ENCODE results near the gene GAST.

Gene GAST

GRCh38 chr17:41758601-41759000, 46.5 kb downstream of the GAST start:
- Histone ChIP-seq H3K4me1 (ENCODE audit: insufficient read depth, low read length) (no peaks in the 10 kb centered on the region), H3K36me3 (ENCODE audit: insufficient read depth, low read length) (peaks cover 6% of the 10 kb centered on the region), H3K9me3 (ENCODE audit: low read length) (no peaks in the 10 kb centered on the region), H3K4me3 (ENCODE audit: low read depth in 1 of 2, low read length in 2 of 2) (no peak overlapping the region), H3K9ac (ENCODE audit: low read length) (no peak overlapping the region), H3K27ac (ENCODE audit: low read depth, low read length) (no peak overlapping the region), H3K27me3 (ENCODE audit: control insufficient read depth in 1 of 2, insufficient read depth in 2 of 2, low read length in 2 of 2) (no peaks in the 10 kb centered on the region)

- Histone ChIP-seq H3K36me3 (ENCODE audit: insufficient read depth, low read length) (peaks cover 9% of the 10 kb centered on the region), H3K27ac (ENCODE audit: low read depth, low read length) (no peak overlapping the region), H3K9me3 (ENCODE audit: low read length) (no peaks in the 10 kb centered on the region), H3K4me1 (ENCODE audit: insufficient read depth, low read length) (no peaks in the 10 kb centered on the region), H3K9ac (ENCODE audit: low read length) (no peak overlapping the region), H3K4me3 (ENCODE audit: low read depth in 1 of 2, low read length in 2 of 2) (no peak overlapping the region), H3K27me3 (ENCODE audit: control insufficient read depth in 1 of 2, insufficient read depth in 2 of 2, low read length in 2 of 2) (no peaks in the 10 kb centered on the region)
Measured at GRCh38 chr17:41760878-41761277, 48.7 kb downstream of the GAST start.

GRCh38 chr17:41762391-41762790, 50.3 kb downstream of the GAST start:
- no peak overlapping the region for H3K27ac ChIP-seq (ENCODE audit: low read depth, low read length)
- H3K4me1 ChIP-seq (ENCODE audit: insufficient read depth, low read length) = no peaks in the 10 kb centered on the region
- no peaks in the 10 kb centered on the region for H3K9me3 ChIP-seq (ENCODE audit: low read length)
- peaks cover 9% of the 10 kb centered on the region for H3K36me3 ChIP-seq (ENCODE audit: insufficient read depth, low read length)
- H3K4me3 ChIP-seq (ENCODE audit: low read depth in 1 of 2, low read length in 2 of 2) = no peak overlapping the region
- no peak overlapping the region for H3K9ac ChIP-seq (ENCODE audit: low read length)
- no peaks in the 10 kb centered on the region for H3K27me3 ChIP-seq (ENCODE audit: control insufficient read depth in 1 of 2, insufficient read depth in 2 of 2, low read length in 2 of 2)

- Histone ChIP-seq H3K27ac (ENCODE audit: low read depth, low read length) (no peak overlapping the region), H3K36me3 (ENCODE audit: insufficient read depth, low read length) (peaks cover 9% of the 10 kb centered on the region), H3K4me1 (ENCODE audit: insufficient read depth, low read length) (no peaks in the 10 kb centered on the region), H3K9ac (ENCODE audit: low read length) (no peak overlapping the region), H3K4me3 (ENCODE audit: low read depth in 1 of 2, low read length in 2 of 2) (no peak overlapping the region), H3K27me3 (ENCODE audit: control insufficient read depth in 1 of 2, insufficient read depth in 2 of 2, low read length in 2 of 2) (no peaks in the 10 kb centered on the region), H3K9me3 (ENCODE audit: low read length) (no peaks in the 10 kb centered on the region)
Measured at GRCh38 chr17:41762841-41763240, 50.7 kb downstream of the GAST start.

GRCh38 chr17:41763327-41763726, 51.2 kb downstream of the GAST start:
- H3K27me3 ChIP-seq (ENCODE audit: control insufficient read depth in 1 of 2, insufficient read depth in 2 of 2, low read length in 2 of 2) = no peaks in the 10 kb centered on the region
- no peaks in the 10 kb centered on the region for H3K4me1 ChIP-seq (ENCODE audit: insufficient read depth, low read length)
- no peaks in the 10 kb centered on the region for H3K9me3 ChIP-seq (ENCODE audit: low read length)
- no peak overlapping the region for H3K9ac ChIP-seq (ENCODE audit: low read length)
- H3K4me3 ChIP-seq (ENCODE audit: low read depth in 1 of 2, low read length in 2 of 2) = no peak overlapping the region
- H3K27ac ChIP-seq (ENCODE audit: low read depth, low read length) = no peak overlapping the region
- peaks cover 10% of the 10 kb centered on the region for H3K36me3 ChIP-seq (ENCODE audit: insufficient read depth, low read length)
